Spleen (tissue), 7 donors: ENCODE measurements around the gene FTO.

Experiments used
- POLR2A ChIP-seq, 3 donors: fragments of 450-650 bp; IDR thresholded peaks; one replicate each; pipeline ENCODE4 v1.5.1; 2017; ENCODE audit warnings: antibody characterized with exemption in 3 of 3, mild to moderate bottlenecking in 1 of 3
- TF ChIP-seq, protein P1 (sequence below), 11 experiments: fragments of 200-600 bp in 7 of 11; fragments of 450-650 bp in 4 of 11; sonication (generic) in 4 of 11; IDR thresholded peaks in 8 of 11; conservative IDR thresholded peaks in 3 of 11; 1 replicate in 7 of 11; 2 replicates in 4 of 11; pipeline versions ENCODE4 v1.4.0 to v1.8.0; 2016 to 2021; ENCODE audit warnings: antibody characterized with exemption in 11 of 11, inconsistent platforms in 4 of 11, mild to moderate bottlenecking in 1 of 11
- donor health status: DM: no; HTN: no; CAD: no; lungs with moderate emphysema.
- donor health status: DM: no; HTN: no; CAD: no.
- donor health status: DM: no; HTN: no; CAD: no.

DNA sequence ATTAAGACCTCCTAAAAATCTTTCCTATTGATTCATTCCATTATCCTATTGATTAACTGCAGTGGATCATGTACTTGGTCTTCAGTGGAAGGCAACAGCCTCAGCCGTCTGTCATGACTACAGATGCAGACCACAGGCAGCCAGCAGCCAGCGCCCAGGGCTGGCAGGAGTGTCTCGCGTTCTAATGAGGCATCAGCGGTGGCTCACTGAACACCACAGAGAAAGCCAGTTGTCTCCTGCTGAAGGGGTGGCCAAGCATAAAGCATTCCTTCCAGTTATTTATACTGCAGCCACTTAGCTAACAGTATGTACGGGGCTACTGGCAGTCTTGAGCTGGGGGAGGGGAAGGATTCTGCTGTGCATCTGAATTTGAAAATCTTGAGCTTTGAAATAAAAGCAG, 368.3 kb downstream of the FTO start:
- TF ChIP-seq, protein P1, sequence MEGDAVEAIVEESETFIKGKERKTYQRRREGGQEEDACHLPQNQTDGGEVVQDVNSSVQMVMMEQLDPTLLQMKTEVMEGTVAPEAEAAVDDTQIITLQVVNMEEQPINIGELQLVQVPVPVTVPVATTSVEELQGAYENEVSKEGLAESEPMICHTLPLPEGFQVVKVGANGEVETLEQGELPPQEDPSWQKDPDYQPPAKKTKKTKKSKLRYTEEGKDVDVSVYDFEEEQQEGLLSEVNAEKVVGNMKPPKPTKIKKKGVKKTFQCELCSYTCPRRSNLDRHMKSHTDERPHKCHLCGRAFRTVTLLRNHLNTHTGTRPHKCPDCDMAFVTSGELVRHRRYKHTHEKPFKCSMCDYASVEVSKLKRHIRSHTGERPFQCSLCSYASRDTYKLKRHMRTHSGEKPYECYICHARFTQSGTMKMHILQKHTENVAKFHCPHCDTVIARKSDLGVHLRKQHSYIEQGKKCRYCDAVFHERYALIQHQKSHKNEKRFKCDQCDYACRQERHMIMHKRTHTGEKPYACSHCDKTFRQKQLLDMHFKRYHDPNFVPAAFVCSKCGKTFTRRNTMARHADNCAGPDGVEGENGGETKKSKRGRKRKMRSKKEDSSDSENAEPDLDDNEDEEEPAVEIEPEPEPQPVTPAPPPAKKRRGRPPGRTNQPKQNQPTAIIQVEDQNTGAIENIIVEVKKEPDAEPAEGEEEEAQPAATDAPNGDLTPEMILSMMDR (IDR thresholded peaks at IDR 0.05 in 8 of 11, conservative IDR thresholded peaks at IDR 0.05 in 3 of 11) = no peak
- TF ChIP-seq POLR2A (IDR thresholded peaks at IDR 0.05) = no peak
